HEK293 (cell line): ENCODE results near the gene ABHD17A.

Experiments used
- CTCF ChIA-PET: fragments of 350-600 bp; formaldehyde crosslinking; extraction: SDS; loops from one replicate; lab custom pipeline; 2021; ENCODE audit warnings: antibody characterized with exemption; lab: Yijun Ruan, JAX
- POLR2A ChIA-PET: fragments of 300-600 bp; formaldehyde crosslinking; extraction: SDS; loops from one replicate; lab custom pipeline; 2020; ENCODE audit warnings: antibody characterized with exemption, inconsistent platforms; lab: Yijun Ruan, JAX
- H3K27ac ChIP-seq: fragments of 200-500 bp; sonication (Bioruptor generic); 2 replicates; pipeline ENCODE4 v1.5.1; 2014; ENCODE audit warnings: low read depth, low read length, control low read depth, inconsistent platforms; ENCODE audit errors: extremely low read depth
- H3K36me3 ChIP-seq, 2 experiments: fragments of 200-500 bp in 1 of 2; sonication (Bioruptor generic) in 1 of 2; 1 replicate in 1 of 2; 2 replicates in 1 of 2; pipeline ENCODE4 v1.5.1; 2014 to 2017; ENCODE audit warnings: inconsistent platforms in 2 of 2, low read length in 2 of 2; ENCODE audit not compliant: control insufficient read depth in 2 of 2, insufficient read depth in 1 of 2
- H3K4me1 ChIP-seq: fragments of 200-500 bp; sonication (Bioruptor generic); 2 replicates; pipeline ENCODE4 v1.5.1; 2014; ENCODE audit warnings: mild to moderate bottlenecking, low read length, inconsistent platforms; ENCODE audit not compliant: control insufficient read depth, insufficient read depth
- H3K4me3 ChIP-seq: 2 replicates; pipeline ENCODE4 v1.5.1; 2011; ENCODE audit warnings: low read depth, mild to moderate bottlenecking, control low read depth, low read length, moderate library complexity
- H3K9me3 ChIP-seq: fragments of 200-500 bp; sonication (Bioruptor generic); 2 replicates; pipeline ENCODE4 v1.5.1; 2014; ENCODE audit warnings: low read depth, low read length, inconsistent platforms; ENCODE audit not compliant: control insufficient read depth, insufficient read depth
- BCL11A ChIP-seq: fragments of 450-650 bp; formaldehyde crosslinking; IDR thresholded peaks from 2 replicates; pipeline ENCODE4 v1.5.1; 2016; ENCODE audit warnings: low read depth, missing biosample characterization, missing genetic modification characterization
- GLIS2 ChIP-seq: fragments of 450-650 bp; formaldehyde crosslinking; IDR thresholded peaks from 2 replicates; pipeline ENCODE4 v1.5.1; 2016; ENCODE audit warnings: missing biosample characterization, missing genetic modification characterization
- KLF16 ChIP-seq: fragments of 450-650 bp; formaldehyde crosslinking; IDR thresholded peaks from 2 replicates; pipeline ENCODE4 v1.5.1; 2017; ENCODE audit warnings: missing biosample characterization, missing genetic modification characterization
- SP2 ChIP-seq: fragments of 450-650 bp; formaldehyde crosslinking; IDR thresholded peaks from 2 replicates; pipeline ENCODE4 v1.5.1; 2016; ENCODE audit warnings: missing biosample characterization, missing genetic modification characterization
- ZBTB20 ChIP-seq: fragments of 450-650 bp; formaldehyde crosslinking; IDR thresholded peaks from 2 replicates; pipeline ENCODE4 v1.5.1; 2016; ENCODE audit warnings: missing biosample characterization, missing genetic modification characterization
- ZBTB21 ChIP-seq: fragments of 450-650 bp; formaldehyde crosslinking; IDR thresholded peaks from 2 replicates; pipeline ENCODE4 v1.5.1; 2017; ENCODE audit warnings: missing biosample characterization, missing genetic modification characterization
- ZFP41 ChIP-seq: fragments of 450-650 bp; formaldehyde crosslinking; IDR thresholded peaks from 2 replicates; pipeline ENCODE4 v1.5.1; 2016; ENCODE audit warnings: missing biosample characterization, missing genetic modification characterization, borderline replicate concordance
- ZNF155 ChIP-seq: fragments of 450-650 bp; formaldehyde crosslinking; IDR thresholded peaks from 2 replicates; pipeline ENCODE4 v1.5.1; 2016; ENCODE audit warnings: missing biosample characterization, missing genetic modification characterization
- ZNF292 ChIP-seq: fragments of 450-650 bp; formaldehyde crosslinking; IDR thresholded peaks from 2 replicates; pipeline ENCODE4 v1.5.1; 2016; ENCODE audit warnings: low read depth, missing biosample characterization, missing genetic modification characterization, borderline replicate concordance
- ZNF302 ChIP-seq: fragments of 450-650 bp; formaldehyde crosslinking; IDR thresholded peaks from 2 replicates; pipeline ENCODE4 v1.5.1; 2016; ENCODE audit warnings: missing biosample characterization, missing genetic modification characterization, low read depth
- ZNF37A ChIP-seq: fragments of 450-650 bp; IDR thresholded peaks from 2 replicates; pipeline ENCODE4 v1.5.1; 2018; ENCODE audit warnings: missing biosample characterization, missing genetic modification characterization
- ZNF394 ChIP-seq: fragments of 450-650 bp; formaldehyde crosslinking; IDR thresholded peaks from 2 replicates; pipeline ENCODE4 v1.5.1; 2016; ENCODE audit warnings: missing biosample characterization, missing genetic modification characterization, mild to moderate bottlenecking, moderate library complexity, borderline replicate concordance
- ZNF404 ChIP-seq: fragments of 450-650 bp; formaldehyde crosslinking; IDR thresholded peaks from 2 replicates; pipeline ENCODE4 v1.5.1; 2017; ENCODE audit warnings: missing biosample characterization, missing genetic modification characterization
- ZNF600 ChIP-seq: fragments of 450-650 bp; formaldehyde crosslinking; IDR thresholded peaks from 2 replicates; pipeline ENCODE4 v1.5.1; 2016; ENCODE audit warnings: missing biosample characterization, missing genetic modification characterization
- ZNF654 ChIP-seq: fragments of 450-650 bp; formaldehyde crosslinking; IDR thresholded peaks from 2 replicates; pipeline ENCODE4 v1.5.1; 2016; ENCODE audit warnings: low read depth, missing biosample characterization, missing genetic modification characterization
- ZXDB ChIP-seq: fragments of 450-650 bp; formaldehyde crosslinking; IDR thresholded peaks from 2 replicates; pipeline ENCODE4 v1.5.1; 2016; ENCODE audit warnings: missing biosample characterization, missing genetic modification characterization
- TF ChIP-seq, protein P1 (sequence below): fragments of 450-650 bp; formaldehyde crosslinking; IDR thresholded peaks from 2 replicates; pipeline ENCODE4 v1.5.1; 2016; ENCODE audit warnings: missing biosample characterization, missing genetic modification characterization, borderline replicate concordance
- TF ChIP-seq, protein P2 (sequence below): fragments of 450-650 bp; formaldehyde crosslinking; IDR thresholded peaks from 2 replicates; pipeline ENCODE4 v1.5.1; 2016; ENCODE audit warnings: missing biosample characterization, missing genetic modification characterization
- TF ChIP-seq, protein P3 (sequence below): fragments of 450-650 bp; formaldehyde crosslinking; IDR thresholded peaks from 2 replicates; pipeline ENCODE4 v1.5.1; 2016; ENCODE audit warnings: missing biosample characterization, missing genetic modification characterization
- TF ChIP-seq, protein P4 (sequence below): fragments of 450-650 bp; formaldehyde crosslinking; IDR thresholded peaks from 2 replicates; pipeline ENCODE4 v1.5.1; 2016; ENCODE audit warnings: missing biosample characterization, missing genetic modification characterization
- TF ChIP-seq, protein P5 (sequence below): fragments of 450-650 bp; formaldehyde crosslinking; optimal IDR thresholded peaks from 2 replicates; pipeline ENCODE3; 2016; ENCODE audit warnings: missing biosample characterization, mild to moderate bottlenecking, missing genetic modification characterization
- TF ChIP-seq, protein P6 (sequence below): fragments of 450-650 bp; formaldehyde crosslinking; IDR thresholded peaks from 2 replicates; pipeline ENCODE4 v1.5.1; 2016; ENCODE audit warnings: missing biosample characterization, missing genetic modification characterization
- TF ChIP-seq, protein P7 (sequence below): fragments of 450-650 bp; formaldehyde crosslinking; IDR thresholded peaks from 2 replicates; pipeline ENCODE4 v1.5.1; 2016; ENCODE audit warnings: missing biosample characterization, missing genetic modification characterization

ABHD17A gene

DNA sequence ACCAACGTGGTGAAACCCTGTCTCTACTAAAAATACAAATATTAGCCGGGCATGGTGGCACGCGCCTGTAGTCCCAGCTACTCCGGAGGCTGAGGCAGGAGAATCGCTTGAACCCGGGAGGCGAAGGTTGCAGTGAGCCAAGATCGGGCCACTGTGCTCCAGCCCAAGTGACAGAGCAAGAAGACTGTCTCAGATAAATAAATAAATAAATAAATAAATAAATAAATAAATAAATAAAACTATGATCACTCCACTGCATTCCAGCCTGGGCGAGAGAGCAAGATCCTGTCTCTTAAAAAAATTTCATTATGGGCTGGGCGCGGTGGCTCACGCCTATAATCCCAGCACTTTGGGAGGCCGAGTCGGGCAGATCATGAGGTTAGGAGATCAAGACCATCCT is 1.1 kb upstream of the ABHD17A start (continued):
- TF ChIP-seq, protein P1, sequence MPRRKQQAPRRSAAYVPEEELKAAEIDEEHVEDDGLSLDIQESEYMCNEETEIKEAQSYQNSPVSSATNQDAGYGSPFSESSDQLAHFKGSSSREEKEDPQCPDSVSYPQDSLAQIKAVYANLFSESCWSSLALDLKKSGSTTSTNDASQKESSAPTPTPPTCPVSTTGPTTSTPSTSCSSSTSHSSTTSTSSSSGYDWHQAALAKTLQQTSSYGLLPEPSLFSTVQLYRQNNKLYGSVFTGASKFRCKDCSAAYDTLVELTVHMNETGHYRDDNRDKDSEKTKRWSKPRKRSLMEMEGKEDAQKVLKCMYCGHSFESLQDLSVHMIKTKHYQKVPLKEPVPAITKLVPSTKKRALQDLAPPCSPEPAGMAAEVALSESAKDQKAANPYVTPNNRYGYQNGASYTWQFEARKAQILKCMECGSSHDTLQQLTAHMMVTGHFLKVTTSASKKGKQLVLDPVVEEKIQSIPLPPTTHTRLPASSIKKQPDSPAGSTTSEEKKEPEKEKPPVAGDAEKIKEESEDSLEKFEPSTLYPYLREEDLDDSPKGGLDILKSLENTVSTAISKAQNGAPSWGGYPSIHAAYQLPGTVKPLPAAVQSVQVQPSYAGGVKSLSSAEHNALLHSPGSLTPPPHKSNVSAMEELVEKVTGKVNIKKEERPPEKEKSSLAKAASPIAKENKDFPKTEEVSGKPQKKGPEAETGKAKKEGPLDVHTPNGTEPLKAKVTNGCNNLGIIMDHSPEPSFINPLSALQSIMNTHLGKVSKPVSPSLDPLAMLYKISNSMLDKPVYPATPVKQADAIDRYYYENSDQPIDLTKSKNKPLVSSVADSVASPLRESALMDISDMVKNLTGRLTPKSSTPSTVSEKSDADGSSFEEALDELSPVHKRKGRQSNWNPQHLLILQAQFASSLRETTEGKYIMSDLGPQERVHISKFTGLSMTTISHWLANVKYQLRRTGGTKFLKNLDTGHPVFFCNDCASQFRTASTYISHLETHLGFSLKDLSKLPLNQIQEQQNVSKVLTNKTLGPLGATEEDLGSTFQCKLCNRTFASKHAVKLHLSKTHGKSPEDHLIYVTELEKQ (tag by site-specific recombination) = peak; percentile 31; the same call in 1 of the 2 replicates
- TF ChIP-seq ZNF394 (tag by site-specific recombination) (peak; percentile 98), ZNF302 (tag by site-specific recombination) (peak; percentile 26; the same call in 1 of the 2 replicates)

DNA sequence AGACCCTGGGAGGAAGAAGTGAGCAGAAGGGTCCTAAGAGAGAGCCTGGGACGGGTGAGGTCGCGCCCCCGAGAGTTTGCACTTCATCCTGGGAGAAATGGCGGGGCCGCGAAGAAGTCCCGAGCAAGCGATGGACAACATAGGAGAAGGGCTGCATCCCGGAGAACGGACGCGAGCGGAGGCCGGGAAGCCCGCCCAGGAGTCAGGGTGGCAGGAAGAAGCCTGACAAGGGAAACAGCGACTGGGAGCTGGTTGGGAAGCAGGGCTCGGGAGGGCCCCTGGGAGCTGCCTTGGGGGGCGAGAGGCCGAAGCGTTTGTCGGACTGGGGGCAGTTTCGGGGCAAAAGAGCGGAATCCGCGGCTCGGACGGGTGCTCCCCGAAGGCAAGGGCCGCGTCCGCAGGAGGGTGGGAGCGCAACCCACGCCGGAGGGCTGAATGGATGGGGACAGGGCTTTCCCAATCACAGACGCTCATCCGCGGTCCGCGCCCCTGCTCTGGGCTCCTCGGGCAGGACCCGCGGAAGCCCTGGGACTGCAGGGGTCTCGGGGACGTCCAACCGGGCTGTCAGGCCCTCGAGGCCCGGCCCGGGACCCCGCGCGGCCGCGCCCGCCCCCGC is 469 bp downstream of the ABHD17A start:
- peaks cover 17% of the 10 kb centered on the region for H3K4me1 ChIP-seq
- TF ChIP-seq ZNF292 (tag by site-specific recombination) = no peak
- TF ChIP-seq ZNF600 = peak; percentile 68
- TF ChIP-seq ZNF37A = no peak
- peak; percentile 79 for TF ChIP-seq ZBTB20 (tag by site-specific recombination)
- TF ChIP-seq, protein P2, sequence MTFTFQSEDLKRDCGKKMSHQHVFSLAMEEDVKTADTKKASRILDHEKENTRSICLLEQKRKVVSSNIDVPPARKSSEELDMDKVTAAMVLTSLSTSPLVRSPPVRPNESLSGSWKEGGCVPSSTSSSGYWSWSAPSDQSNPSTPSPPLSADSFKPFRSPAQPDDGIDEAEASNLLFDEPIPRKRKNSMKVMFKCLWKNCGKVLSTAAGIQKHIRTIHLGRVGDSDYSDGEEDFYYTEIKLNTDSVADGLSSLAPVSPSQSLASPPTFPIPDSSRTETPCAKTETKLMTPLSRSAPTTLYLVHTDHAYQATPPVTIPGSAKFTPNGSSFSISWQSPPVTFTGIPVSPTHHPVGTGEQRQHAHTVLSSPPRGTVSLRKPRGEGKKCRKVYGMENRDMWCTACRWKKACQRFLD (tag by site-specific recombination) = no peak
- peak; percentile 38; the same call in 1 of the 2 replicates for TF ChIP-seq ZXDB (tag by site-specific recombination)
- TF ChIP-seq SP2 (tag by site-specific recombination) = peak; percentile 8
- TF ChIP-seq, protein P3, sequence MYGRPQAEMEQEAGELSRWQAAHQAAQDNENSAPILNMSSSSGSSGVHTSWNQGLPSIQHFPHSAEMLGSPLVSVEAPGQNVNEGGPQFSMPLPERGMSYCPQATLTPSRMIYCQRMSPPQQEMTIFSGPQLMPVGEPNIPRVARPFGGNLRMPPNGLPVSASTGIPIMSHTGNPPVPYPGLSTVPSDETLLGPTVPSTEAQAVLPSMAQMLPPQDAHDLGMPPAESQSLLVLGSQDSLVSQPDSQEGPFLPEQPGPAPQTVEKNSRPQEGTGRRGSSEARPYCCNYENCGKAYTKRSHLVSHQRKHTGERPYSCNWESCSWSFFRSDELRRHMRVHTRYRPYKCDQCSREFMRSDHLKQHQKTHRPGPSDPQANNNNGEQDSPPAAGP = no peak
- TF ChIP-seq ZNF155 (tag by site-specific recombination) = no peak
- no peak for TF ChIP-seq ZNF654 (tag by site-specific recombination)
- TF ChIP-seq, protein P4, sequence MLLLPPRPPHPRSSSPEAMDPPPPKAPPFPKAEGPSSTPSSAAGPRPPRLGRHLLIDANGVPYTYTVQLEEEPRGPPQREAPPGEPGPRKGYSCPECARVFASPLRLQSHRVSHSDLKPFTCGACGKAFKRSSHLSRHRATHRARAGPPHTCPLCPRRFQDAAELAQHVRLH (tag by site-specific recombination) = no peak
- TF ChIP-seq, protein P5, sequence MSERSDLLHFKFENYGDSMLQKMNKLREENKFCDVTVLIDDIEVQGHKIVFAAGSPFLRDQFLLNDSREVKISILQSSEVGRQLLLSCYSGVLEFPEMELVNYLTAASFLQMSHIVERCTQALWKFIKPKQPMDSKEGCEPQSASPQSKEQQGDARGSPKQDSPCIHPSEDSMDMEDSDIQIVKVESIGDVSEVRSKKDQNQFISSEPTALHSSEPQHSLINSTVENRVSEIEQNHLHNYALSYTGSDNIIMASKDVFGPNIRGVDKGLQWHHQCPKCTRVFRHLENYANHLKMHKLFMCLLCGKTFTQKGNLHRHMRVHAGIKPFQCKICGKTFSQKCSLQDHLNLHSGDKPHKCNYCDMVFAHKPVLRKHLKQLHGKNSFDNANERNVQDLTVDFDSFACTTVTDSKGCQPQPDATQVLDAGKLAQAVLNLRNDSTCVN = peak; percentile 74
- TF ChIP-seq ZNF404 (tag by site-specific recombination) = no peak
- TF ChIP-seq GLIS2 = peak; percentile 71
- no peak for TF ChIP-seq ZBTB21 (tag by site-specific recombination)
- TF ChIP-seq ZFP41 (tag by site-specific recombination) = no peak
- TF ChIP-seq, protein P6, sequence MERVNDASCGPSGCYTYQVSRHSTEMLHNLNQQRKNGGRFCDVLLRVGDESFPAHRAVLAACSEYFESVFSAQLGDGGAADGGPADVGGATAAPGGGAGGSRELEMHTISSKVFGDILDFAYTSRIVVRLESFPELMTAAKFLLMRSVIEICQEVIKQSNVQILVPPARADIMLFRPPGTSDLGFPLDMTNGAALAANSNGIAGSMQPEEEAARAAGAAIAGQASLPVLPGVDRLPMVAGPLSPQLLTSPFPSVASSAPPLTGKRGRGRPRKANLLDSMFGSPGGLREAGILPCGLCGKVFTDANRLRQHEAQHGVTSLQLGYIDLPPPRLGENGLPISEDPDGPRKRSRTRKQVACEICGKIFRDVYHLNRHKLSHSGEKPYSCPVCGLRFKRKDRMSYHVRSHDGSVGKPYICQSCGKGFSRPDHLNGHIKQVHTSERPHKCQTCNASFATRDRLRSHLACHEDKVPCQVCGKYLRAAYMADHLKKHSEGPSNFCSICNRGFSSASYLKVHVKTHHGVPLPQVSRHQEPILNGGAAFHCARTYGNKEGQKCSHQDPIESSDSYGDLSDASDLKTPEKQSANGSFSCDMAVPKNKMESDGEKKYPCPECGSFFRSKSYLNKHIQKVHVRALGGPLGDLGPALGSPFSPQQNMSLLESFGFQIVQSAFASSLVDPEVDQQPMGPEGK (tag by site-specific recombination) = peak; percentile 46; the same call in 1 of the 2 replicates
- TF ChIP-seq, protein P7, sequence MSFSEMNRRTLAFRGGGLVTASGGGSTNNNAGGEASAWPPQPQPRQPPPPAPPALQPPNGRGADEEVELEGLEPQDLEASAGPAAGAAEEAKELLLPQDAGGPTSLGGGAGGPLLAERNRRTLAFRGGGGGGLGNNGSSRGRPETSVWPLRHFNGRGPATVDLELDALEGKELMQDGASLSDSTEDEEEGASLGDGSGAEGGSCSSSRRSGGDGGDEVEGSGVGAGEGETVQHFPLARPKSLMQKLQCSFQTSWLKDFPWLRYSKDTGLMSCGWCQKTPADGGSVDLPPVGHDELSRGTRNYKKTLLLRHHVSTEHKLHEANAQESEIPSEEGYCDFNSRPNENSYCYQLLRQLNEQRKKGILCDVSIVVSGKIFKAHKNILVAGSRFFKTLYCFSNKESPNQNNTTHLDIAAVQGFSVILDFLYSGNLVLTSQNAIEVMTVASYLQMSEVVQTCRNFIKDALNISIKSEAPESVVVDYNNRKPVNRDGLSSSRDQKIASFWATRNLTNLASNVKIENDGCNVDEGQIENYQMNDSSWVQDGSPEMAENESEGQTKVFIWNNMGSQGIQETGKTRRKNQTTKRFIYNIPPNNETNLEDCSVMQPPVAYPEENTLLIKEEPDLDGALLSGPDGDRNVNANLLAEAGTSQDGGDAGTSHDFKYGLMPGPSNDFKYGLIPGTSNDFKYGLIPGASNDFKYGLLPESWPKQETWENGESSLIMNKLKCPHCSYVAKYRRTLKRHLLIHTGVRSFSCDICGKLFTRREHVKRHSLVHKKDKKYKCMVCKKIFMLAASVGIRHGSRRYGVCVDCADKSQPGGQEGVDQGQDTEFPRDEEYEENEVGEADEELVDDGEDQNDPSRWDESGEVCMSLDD (tag by site-specific recombination) = peak; percentile 54; the same call in 1 of the 2 replicates
- TF ChIP-seq KLF16 = peak; percentile 46; the same call in 1 of the 2 replicates
- no peak for TF ChIP-seq BCL11A (tag by site-specific recombination)

More for the DNA sequence above, 469 bp downstream of the ABHD17A start:
- ChIA-PET POLR2A (interaction anchor here (0.5 to 2.7 kb wide), 8 partner anchors 9 to 26 kb away, joined by 3 to 22 read pairs (median 4); no protein-coding TSS in a partner anchor), CTCF (interaction anchor here (1.2 kb wide), 1 partner anchor 20 kb away, joined by 4 read pairs; no protein-coding TSS in a partner anchor)
- Histone ChIP-seq H3K9me3 (no peaks in the 10 kb centered on the region), H3K4me3 (peak overlapping the region; percentile 65), H3K27ac (peak overlapping the region; percentile 78), H3K36me3 (peaks cover 0 to 17% of the 10 kb centered on the region in 2 experiments; a peak in 1 of 3 replicates)
